ENCODE data around the gene ADARB1.
A peak's percentile ranks its signal among the peaks of the same experiment; 100 is the strongest.

Gene ADARB1

GRCh38 chr21:45210461-45210983 lies 136.1 kb downstream of the ADARB1 start:
- no peak for DNase-seq

DNA sequence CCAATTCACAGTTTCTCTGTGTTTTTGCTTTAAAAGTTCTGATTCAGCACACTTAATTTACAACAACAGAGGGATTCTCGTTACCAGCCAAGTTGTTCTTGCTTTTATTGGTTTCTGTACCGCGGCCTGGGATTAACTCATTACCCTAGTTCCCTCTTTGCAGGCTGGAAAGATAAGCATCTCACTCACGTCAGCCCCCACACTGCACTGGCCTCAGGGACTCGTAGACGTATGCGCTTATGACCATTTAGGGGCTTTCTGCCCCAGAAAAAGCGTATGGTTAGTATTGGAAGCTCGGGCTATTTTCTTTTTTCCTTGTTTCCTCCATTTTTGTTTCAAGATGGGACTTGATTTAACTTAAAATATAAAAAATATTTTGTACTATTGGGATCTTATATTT lies 137.3 kb downstream of the ADARB1 start:
- DNase-seq, result peak; percentile 85

DNA sequence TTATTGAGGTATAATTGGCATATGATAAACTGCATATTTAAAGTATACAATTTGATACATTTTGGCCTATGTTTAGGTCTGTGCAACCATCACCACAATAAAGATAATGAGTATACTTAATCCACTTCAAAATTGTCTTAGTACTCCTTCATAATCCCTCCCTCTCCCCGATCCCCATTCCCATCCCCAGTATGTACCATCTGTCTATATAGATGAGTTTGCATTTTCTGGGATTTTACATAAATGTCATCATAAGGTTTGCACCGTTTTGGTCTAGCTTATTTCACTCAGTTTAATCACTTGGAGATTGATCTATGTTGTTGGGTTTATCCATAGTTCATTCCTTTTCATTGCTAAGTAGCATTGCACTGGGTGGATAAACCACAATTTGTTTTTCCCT lies 139.0 kb downstream of the ADARB1 start:
- no peak for DNase-seq

DNA sequence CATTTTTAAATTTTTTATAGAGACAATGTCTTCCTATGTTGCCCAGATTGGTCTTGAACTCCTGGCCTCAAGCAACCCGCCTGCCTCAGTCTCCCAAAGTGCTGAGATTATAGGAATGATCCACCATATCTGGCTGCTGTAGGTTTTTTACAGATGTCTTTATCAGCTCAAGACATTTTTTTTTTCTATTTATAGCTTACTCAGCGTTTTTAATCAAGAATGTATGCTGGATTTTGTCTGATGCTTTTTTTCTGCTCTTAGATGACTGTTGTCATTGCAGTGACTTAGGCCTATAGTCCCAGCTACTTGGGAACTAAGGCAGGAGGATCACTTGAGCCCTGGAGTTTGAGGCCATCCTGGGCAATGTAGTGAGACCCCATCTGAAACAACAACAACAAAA lies 140.8 kb downstream of the ADARB1 start:
- no peak for DNase-seq

DNA sequence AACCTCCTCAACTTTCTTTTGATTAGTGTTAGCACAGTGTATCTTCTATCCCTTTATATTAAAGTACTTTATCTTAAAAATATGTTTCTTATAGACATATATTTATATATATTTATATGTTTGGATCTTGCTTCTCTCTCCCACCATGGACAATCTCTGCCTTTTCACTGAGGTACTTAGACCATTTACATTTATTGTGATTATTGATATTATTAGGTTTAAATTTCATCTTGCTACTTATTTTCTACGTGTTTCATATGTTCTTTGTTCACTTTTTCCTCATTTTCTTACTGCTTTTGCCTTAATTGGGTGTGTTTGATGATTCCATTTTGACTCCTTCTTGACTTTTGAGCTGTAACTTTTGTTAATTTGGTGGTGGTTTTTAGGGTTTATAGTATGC lies 142.6 kb downstream of the ADARB1 start:
- no peak for DNase-seq

GRCh38 chr21:45219517-45219916 lies 145.1 kb downstream of the ADARB1 start:
- no peak for DNase-seq

- DNase-seq, result peak; percentile 63
These were observed 145.7 kb downstream of the ADARB1 start for GRCh38 chr21:45220071-45220481.

- no peak for DNase-seq
These were observed 146.5 kb downstream of the ADARB1 start for GRCh38 chr21:45220714-45221490.

DNA sequence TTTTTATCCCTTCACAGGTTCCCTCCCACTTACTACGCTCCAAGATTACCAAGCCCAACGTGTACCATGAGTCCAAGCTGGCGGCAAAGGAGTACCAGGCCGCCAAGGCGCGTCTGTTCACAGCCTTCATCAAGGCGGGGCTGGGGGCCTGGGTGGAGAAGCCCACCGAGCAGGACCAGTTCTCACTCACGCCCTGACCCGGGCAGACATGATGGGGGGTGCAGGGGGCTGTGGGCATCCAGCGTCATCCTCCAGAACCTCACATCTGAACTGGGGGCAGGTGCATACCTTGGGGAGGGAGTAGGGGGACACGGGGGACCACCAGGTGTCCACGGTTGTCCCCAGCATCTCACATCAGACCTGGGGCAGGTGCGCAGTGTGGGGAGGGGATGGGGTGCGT lies 147.6 kb downstream of the ADARB1 start:
- DNase-seq, result no peak

- no peak for DNase-seq
These were observed 149.1 kb downstream of the ADARB1 start for GRCh38 chr21:45223236-45224185.

DNA sequence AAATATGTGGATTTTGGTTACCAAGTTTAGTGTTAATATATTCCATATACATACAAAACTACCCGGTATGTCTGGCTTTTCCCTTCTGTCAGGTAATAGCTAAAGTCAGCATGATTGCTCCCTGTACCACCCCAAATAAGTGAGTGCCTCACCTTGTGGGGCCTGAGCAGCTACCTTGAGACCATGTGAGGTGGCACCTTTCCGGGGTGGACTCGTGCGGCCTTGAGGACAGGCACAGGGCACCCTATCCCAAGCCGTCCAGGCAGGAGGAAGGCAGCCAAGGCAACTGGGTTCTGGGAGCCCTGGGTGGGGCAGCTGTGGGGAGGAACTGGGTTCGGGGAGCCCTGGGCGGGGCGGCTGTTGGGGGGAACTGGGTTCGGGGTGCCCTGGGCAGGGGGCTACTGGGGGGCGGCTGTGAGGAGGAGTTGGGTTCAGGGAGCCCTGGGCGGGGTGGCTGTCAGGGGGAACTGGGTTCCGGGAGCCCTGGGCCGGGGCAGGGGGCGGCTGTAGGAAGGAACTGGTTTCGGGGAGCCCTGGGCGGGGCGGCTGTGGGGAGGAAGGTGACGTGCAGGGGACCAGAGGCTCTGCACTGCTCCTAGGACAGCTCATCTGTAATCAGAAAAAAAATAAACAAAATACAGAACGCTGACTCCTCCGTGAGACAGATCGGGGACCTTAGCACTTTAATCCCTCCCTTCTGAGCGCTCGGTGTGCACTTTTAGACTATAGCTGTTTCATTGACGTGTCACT lies 150.0 kb downstream of the ADARB1 start:
- no peak for DNase-seq

DNA sequence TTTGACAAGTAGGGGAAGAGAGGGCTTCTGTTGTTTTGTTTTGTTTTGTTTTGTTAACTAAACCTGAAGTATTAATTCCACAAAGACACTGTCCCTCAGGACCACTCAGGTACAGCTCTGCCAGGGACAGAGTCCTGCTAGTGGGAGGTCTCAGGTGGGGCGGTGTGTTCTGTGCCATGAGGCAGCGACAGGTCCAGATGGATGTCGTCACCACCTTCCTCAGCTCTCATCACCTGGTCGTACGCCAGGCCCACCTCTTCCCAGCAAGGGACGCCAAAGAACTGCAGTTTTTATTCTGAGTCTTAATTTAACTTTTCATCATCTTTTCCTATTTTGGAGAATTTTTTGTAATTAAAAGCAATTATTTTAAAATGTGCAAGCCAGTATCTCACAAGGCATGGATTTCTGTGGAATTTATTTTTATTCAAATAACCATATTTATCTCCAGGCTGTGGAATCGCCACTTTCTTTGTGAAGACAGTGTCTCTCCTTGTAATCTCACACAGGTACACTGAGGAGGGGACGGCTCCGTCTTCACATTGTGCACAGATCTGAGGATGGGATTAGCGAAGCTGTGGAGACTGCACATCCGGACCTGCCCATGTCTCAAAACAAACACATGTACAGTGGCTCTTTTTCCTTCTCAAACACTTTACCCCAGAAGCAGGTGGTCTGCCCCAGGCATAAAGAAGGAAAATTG lies 150.8 kb downstream of the ADARB1 start:
- DNase-seq, result no peak

- DNase-seq, result no peak
These were observed 151.5 kb downstream of the ADARB1 start for GRCh38 chr21:45225741-45226327.

GRCh38 chr21:45226540-45227326 lies 152.4 kb downstream of the ADARB1 start:
- DNase-seq, result no peak

- DNase-seq, result no peak
These were observed 153.4 kb downstream of the ADARB1 start for GRCh38 chr21:45227735-45228134.

GRCh38 chr21:45228171-45228641 lies 153.8 kb downstream of the ADARB1 start:
- DNase-seq, result peak; percentile 63

DNA sequence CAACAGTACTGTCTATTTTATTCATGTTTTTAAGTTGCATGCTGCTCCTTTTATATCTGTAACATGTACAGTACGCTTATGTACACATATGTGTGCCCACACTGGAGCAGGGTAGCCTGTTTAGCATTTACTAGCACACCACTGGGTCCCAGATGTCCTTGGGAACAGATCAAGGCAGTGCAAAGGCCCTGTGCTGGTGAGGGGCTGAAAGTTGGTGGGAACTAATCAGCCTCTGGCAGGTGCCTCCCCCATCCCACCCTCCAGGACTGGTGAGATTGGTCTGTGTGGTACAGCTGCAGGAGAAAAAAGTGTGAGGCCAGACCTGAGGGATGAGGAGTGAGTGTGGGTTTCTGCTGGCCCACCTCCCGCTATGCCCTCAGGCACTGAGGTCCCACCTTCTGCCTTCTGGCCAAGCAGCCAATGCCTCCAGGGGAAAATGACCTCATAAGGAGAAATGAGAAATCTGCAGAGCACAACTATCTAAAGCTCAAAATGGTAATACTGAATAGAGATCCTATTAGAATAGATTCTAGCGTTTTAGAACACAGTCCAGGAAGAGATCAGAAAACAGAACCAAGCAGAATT lies 154.4 kb downstream of the ADARB1 start:
- no peak for DNase-seq

DNA sequence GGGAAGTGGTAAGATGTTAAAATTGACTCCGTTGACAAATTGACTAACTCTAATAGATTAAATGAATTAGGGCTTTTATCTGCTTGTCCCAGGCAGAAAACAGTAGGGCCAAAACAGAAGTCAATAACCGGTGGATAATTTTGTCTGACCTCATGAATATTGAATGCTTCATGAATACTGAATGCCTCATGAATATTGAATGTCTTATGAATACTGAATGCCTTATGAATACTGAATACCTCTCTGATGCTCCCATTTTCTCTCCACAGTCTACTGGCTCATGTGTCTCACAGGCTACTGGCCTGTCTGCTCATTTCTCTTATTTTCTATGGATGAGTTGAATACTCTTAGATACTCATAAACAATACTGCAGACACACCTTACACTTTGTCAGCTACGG lies 157.3 kb downstream of the ADARB1 start:
- DNase-seq, result no peak

- DNase-seq, result no peak
These were observed 159.7 kb downstream of the ADARB1 start for GRCh38 chr21:45234127-45234526.

DNA sequence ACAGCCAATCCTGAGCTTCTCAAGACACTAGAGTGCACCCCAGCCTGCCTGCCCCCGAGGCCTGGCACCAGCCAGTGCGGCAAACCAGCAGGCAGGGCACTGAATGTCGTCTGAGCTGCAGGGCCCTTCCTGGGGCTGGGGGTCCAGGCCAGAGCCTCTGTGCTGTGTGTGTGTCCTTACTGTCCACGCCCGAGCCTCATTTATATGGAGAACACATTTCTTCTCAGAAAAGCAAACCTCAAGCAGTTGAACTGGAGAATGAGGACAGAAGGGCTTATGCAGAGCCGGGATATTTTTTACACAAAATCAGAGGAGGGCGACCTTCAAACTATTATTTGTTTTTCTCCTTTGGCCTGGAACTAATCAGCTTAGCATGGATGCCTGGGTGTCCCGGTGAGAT lies 160.6 kb downstream of the ADARB1 start:
- DNase-seq, result no peak

DNA sequence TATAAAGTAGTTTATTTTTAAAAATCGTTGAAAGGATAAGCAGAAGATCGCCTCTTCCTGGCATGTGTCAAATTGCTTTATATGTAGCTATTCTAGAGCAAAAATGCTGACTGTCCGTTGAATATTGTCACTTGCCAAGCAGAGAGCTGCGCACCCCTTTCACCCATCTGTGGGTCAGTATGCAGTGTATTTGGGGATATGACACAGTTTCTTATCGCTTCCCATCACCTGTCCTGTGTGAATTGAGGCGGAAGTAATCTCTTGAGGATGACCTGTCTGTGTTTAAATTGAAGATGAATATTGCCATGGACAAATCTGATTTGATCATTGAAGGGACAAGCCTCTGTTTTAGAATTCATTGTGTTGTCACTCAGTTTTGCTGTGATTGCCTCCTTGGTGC lies 161.1 kb downstream of the ADARB1 start:
- DNase-seq, result no peak

Measured in MV-4-11 (cell line).